Naive thymus-derived CD4-positive, alpha-beta T cell (primary cell): Measurements from ENCODE around the gene AXIN2. TPM values are rescaled to one million over a fixed set of nuclear protein-coding genes. Genes with fewer than 3 reads are reported as not detected.

ENCODE experiments used
- ATAC-seq: fragments of 150-1000 bp; cut with Tn5 transposase; 2 replicates; pipeline ENCODE4 v1.10.0; 2021; ENCODE audit warnings: mild to moderate bottlenecking, moderate library complexity
- CTCF ChIA-PET: fragments of 350-600 bp; sonication (Branson Sonifier 250); formaldehyde crosslinking; loops from one replicate; lab custom pipeline; 2021; ENCODE audit warnings: antibody characterized with exemption; lab: Charles Lee
- POLR2A ChIA-PET: fragments of 350-600 bp; sonication (Branson Sonifier 250); formaldehyde crosslinking; loops from one replicate; lab custom pipeline; 2021; ENCODE audit warnings: antibody characterized with exemption, inconsistent platforms; lab: Charles Lee
- DNase-seq, 9 donors: peaks; one replicate each; pipeline versions ENCODE4 v3.0.0 to v3.0.0-alpha.2; 2020 to 2022; ENCODE audit warnings: mixed read lengths in 1 of 9
- H3K27ac ChIP-seq: one replicate; pipeline ENCODE4 v1.7.0; 2013; ENCODE audit warnings: mild to moderate bottlenecking, low read depth, low read length, moderate library complexity
- H3K27me3 ChIP-seq, 2 donors: one replicate each; pipeline ENCODE4 v1.7.0; 2013; ENCODE audit warnings: low read length in 2 of 2, mild to moderate bottlenecking in 2 of 2, moderate library complexity in 2 of 2; ENCODE audit not compliant: control insufficient read depth in 2 of 2, insufficient read depth in 2 of 2
- H3K36me3 ChIP-seq, 3 experiments: 1 replicate in 2 of 3; 2 replicates in 1 of 3; pipeline ENCODE4 v1.7.0; 2013; ENCODE audit warnings: low read length in 3 of 3, mild to moderate bottlenecking in 3 of 3, moderate library complexity in 1 of 3; ENCODE audit not compliant: insufficient read depth in 3 of 3, control insufficient read depth in 2 of 3
- H3K4me1 ChIP-seq, 2 donors: one replicate each; pipeline ENCODE4 v1.7.0; 2013; ENCODE audit warnings: low read length in 2 of 2, mild to moderate bottlenecking in 2 of 2, moderate library complexity in 1 of 2; ENCODE audit not compliant: control insufficient read depth in 2 of 2, insufficient read depth in 2 of 2
- H3K4me3 ChIP-seq: 2 replicates; pipeline ENCODE4 v1.7.0; 2013; ENCODE audit warnings: mild to moderate bottlenecking, low read length
- H3K9me3 ChIP-seq, 3 experiments: 1 replicate in 2 of 3; 2 replicates in 1 of 3; pipeline ENCODE4 v1.7.0; 2013; ENCODE audit warnings: low read length in 3 of 3; ENCODE audit not compliant: control insufficient read depth in 2 of 3
- H3K27ac Mint-ChIP-seq, 9 donors: one replicate each; pipeline ENCODE4 v1.8.0; 2020 to 2022; ENCODE audit warnings: mixed read lengths in 9 of 9, mild to moderate bottlenecking in 8 of 9, moderate library complexity in 5 of 9, inconsistent platforms in 2 of 9
- H3K27me3 Mint-ChIP-seq, 5 donors: one replicate each; pipeline ENCODE4 v1.8.0; 2021 to 2022; ENCODE audit warnings: mixed read lengths in 5 of 5, mild to moderate bottlenecking in 1 of 5
- H3K36me3 Mint-ChIP-seq, 5 donors: one replicate each; pipeline ENCODE4 v1.8.0; 2020 to 2022; ENCODE audit warnings: mixed read lengths in 5 of 5, mild to moderate bottlenecking in 3 of 5, inconsistent platforms in 1 of 5
- H3K4me1 Mint-ChIP-seq, 7 donors: one replicate each; pipeline ENCODE4 v1.8.0; 2020 to 2022; ENCODE audit warnings: mixed read lengths in 7 of 7, mild to moderate bottlenecking in 3 of 7, inconsistent platforms in 1 of 7
- H3K4me3 Mint-ChIP-seq, 10 donors: one replicate each; pipeline ENCODE4 v1.8.0; 2020 to 2022; ENCODE audit warnings: mild to moderate bottlenecking in 10 of 10, mixed read lengths in 10 of 10, moderate library complexity in 6 of 10, inconsistent platforms in 2 of 10
- H3K9me3 Mint-ChIP-seq, 11 donors: one replicate each; pipeline ENCODE4 v1.8.0; 2020 to 2022; ENCODE audit warnings: mixed read lengths in 11 of 11, mild to moderate bottlenecking in 4 of 11, inconsistent platforms in 1 of 11, moderate library complexity in 1 of 11
- intact Hi-C, 2 donors: fragments of 100-400 bp; cut with micrococcal nuclease; formaldehyde crosslinking; loops; one replicate each; pipeline ENCODE4 v1.15.1; 2023
- polyA plus RNA-seq, 2 donors: library from polyadenylated mRNA; unstranded; fragments of 300-500 nt; fragmentation: Illumina TruSeq; gene quantifications; one replicate each; pipeline ENCODE4 v1.2.3, GENCODE V29; 2021
- total RNA-seq, 6 experiments: library from RNA in 5 of 6; stranded (reverse) in 5 of 6; gene quantifications; 1 replicate in 5 of 6; 2 replicates in 1 of 6; pipeline ENCODE4 v1.2.3 and lab custom pipeline; 2021 to 2026

Gene AXIN2
- total and polyA plus RNA-seq, 7 experiments from 2014 or later: 7.4 to 63.4 (median 21.7) TPM

GRCh38 chr17:65572186-65572580, 10.7 kb upstream of the AXIN2 start:
- Mint-ChIP-seq H3K4me1 (no peaks in the 10 kb centered on the region), H3K36me3 (no peaks in the 10 kb centered on the region), H3K4me3 (no peak overlapping the region), H3K9me3 (peaks cover 0 to 3% (median 0%) of the 10 kb centered on the region in 11 donors), H3K27ac (peak overlapping the region in 1 of 9 donors; percentile 6), H3K27me3 (peaks cover 0 to 8% (median 0%) of the 10 kb centered on the region in 5 donors)
- DNase-seq (no peak), ATAC-seq (no peak)
- Histone ChIP-seq H3K4me1 (no peaks in the 10 kb centered on the region), H3K36me3 (no peaks in the 10 kb centered on the region), H3K9me3 (no peaks in the 10 kb centered on the region), H3K27me3 (no peaks in the 10 kb centered on the region), H3K4me3 (no peak overlapping the region), H3K27ac (no peak overlapping the region)
- ChIA-PET CTCF (interaction anchor here (0.6 kb wide), 1 partner anchor 15 kb away, joined by 3 read pairs; no protein-coding TSS in a partner anchor), POLR2A (no interaction called here)
- intact Hi-C loops: no loop called here

- no peak overlapping the region for H3K27ac Mint-ChIP-seq
- Histone ChIP-seq H3K36me3 (no peaks in the 10 kb centered on the region), H3K9me3 (no peaks in the 10 kb centered on the region), H3K4me1 (no peaks in the 10 kb centered on the region), H3K27ac (no peak overlapping the region), H3K4me3 (no peak overlapping the region), H3K27me3 (no peaks in the 10 kb centered on the region)
- ChIA-PET CTCF (no interaction called here), POLR2A (no interaction called here)
- intact Hi-C loops: no loop called here
- H3K4me3 Mint-ChIP-seq: no peak overlapping the region
- H3K4me1 Mint-ChIP-seq: peaks cover 0 to 12% (median 9%) of the 10 kb centered on the region in 7 donors
- H3K36me3 Mint-ChIP-seq: no peaks in the 10 kb centered on the region
- no peaks in the 10 kb centered on the region for H3K9me3 Mint-ChIP-seq
- no peak for DNase-seq
- no peak for ATAC-seq
- peaks cover 0 to 18% (median 0%) of the 10 kb centered on the region in 5 donors for H3K27me3 Mint-ChIP-seq
Observed at GRCh38 chr17:65568918-65569317, 7.5 kb upstream of the AXIN2 start.

GRCh38 chr17:65567566-65567965, 6.1 kb upstream of the AXIN2 start:
- peak overlapping the region in 1 of 9 donors; percentile 25 for H3K27ac Mint-ChIP-seq
- Histone ChIP-seq H3K27me3 (no peaks in the 10 kb centered on the region), H3K27ac (no peak overlapping the region), H3K9me3 (no peaks in the 10 kb centered on the region), H3K4me1 (peaks cover 0 to 4% of the 10 kb centered on the region in 2 donors), H3K36me3 (no peaks in the 10 kb centered on the region), H3K4me3 (no peak overlapping the region)
- ChIA-PET CTCF (no interaction called here), POLR2A (interaction anchor here (1.1 kb wide), 1 partner anchor 9 kb away, joined by 3 read pairs; no protein-coding TSS in a partner anchor)
- no peak for DNase-seq
- intact Hi-C loops: no loop called here
- H3K27me3 Mint-ChIP-seq: peaks cover 0 to 21% (median 0%) of the 10 kb centered on the region in 5 donors
- no peaks in the 10 kb centered on the region for H3K9me3 Mint-ChIP-seq
- H3K4me3 Mint-ChIP-seq: no peak overlapping the region
- ATAC-seq: no peak
- peaks cover 1 to 25% (median 16%) of the 10 kb centered on the region in 7 donors for H3K4me1 Mint-ChIP-seq
- no peaks in the 10 kb centered on the region for H3K36me3 Mint-ChIP-seq

GRCh38 chr17:65565559-65565958, 4.1 kb upstream of the AXIN2 start:
- no peak overlapping the region for H3K4me3 ChIP-seq
- ATAC-seq: no peak

GRCh38 chr17:65564793-65565192, 3.3 kb upstream of the AXIN2 start:
- no peak overlapping the region for H3K4me3 Mint-ChIP-seq
- peaks cover 10 to 34% (median 25%) of the 10 kb centered on the region in 7 donors for H3K4me1 Mint-ChIP-seq
- Histone ChIP-seq H3K4me1 (peaks cover 4 to 5% of the 10 kb centered on the region in 2 donors), H3K9me3 (no peaks in the 10 kb centered on the region), H3K36me3 (peaks cover 0 to 6% (median 0%) of the 10 kb centered on the region in 3 experiments), H3K27me3 (no peaks in the 10 kb centered on the region), H3K4me3 (no peak overlapping the region), H3K27ac (no peak overlapping the region)
- H3K27ac Mint-ChIP-seq: peak overlapping the region in 3 of 9 donors; percentile 1 to 84 (median 50)
- DNase-seq (no peak), ATAC-seq (no peak)
- no peaks in the 10 kb centered on the region for H3K9me3 Mint-ChIP-seq
- H3K27me3 Mint-ChIP-seq: peaks cover 0 to 27% (median 0%) of the 10 kb centered on the region in 5 donors
- ChIA-PET POLR2A (no interaction called here), CTCF (no interaction called here)
- intact Hi-C loops: loop anchor here (5.0 kb wide), 2 partner anchors 507 to 738 kb away; partner anchors contain the start of genes GNA13 (in 1 of the 2) and PRKCA (in 1 of the 2)
- H3K36me3 Mint-ChIP-seq: no peaks in the 10 kb centered on the region

More at GRCh38 chr17:65565559-65565958, 4.1 kb upstream of the AXIN2 start:
- intact Hi-C loops: no loop called here
- no peaks in the 10 kb centered on the region for H3K9me3 Mint-ChIP-seq
- Histone ChIP-seq H3K27me3 (no peaks in the 10 kb centered on the region), H3K9me3 (no peaks in the 10 kb centered on the region), H3K4me1 (peaks cover 4 to 5% of the 10 kb centered on the region in 2 donors), H3K36me3 (peaks cover 0 to 3% (median 0%) of the 10 kb centered on the region in 3 experiments), H3K27ac (no peak overlapping the region)
- POLR2A ChIA-PET: no interaction called here
- no peaks in the 10 kb centered on the region for H3K36me3 Mint-ChIP-seq
- no peak overlapping the region for H3K4me3 Mint-ChIP-seq
- H3K4me1 Mint-ChIP-seq: peaks cover 10 to 34% (median 25%) of the 10 kb centered on the region in 7 donors
- CTCF ChIA-PET: no interaction called here
- no peak for DNase-seq
- H3K27me3 Mint-ChIP-seq: peaks cover 0 to 27% (median 0%) of the 10 kb centered on the region in 5 donors
- H3K27ac Mint-ChIP-seq: peak overlapping the region in 1 of 9 donors; percentile 21

GRCh38 chr17:65562206-65562531, 721 bp upstream of the AXIN2 start:
- H3K4me3 ChIP-seq: peak overlapping the region; percentile 50
- Mint-ChIP-seq H3K27me3 (peaks cover 0 to 22% (median 0%) of the 10 kb centered on the region in 5 donors), H3K27ac (peak overlapping the region; percentile 20 to 93 (median 90)), H3K4me1 (peaks cover 10 to 37% (median 31%) of the 10 kb centered on the region in 7 donors), H3K36me3 (no peaks in the 10 kb centered on the region), H3K4me3 (peak overlapping the region in 8 of 10 donors; percentile 79 to 94 (median 86)), H3K9me3 (no peaks in the 10 kb centered on the region)
- intact Hi-C loops: loop anchor here (5.0 kb wide), 2 partner anchors 505 to 740 kb away; partner anchors contain the start of genes GNA13 (in 1 of the 2) and PRKCA (in 1 of the 2)
- no peaks in the 10 kb centered on the region for H3K27me3 ChIP-seq
- H3K27ac ChIP-seq: no peak overlapping the region
- POLR2A ChIA-PET: no interaction called here
- no peak for ATAC-seq
- CTCF ChIA-PET: no interaction called here
- DNase-seq: no peak
- H3K4me1 ChIP-seq: peaks cover 14 to 19% of the 10 kb centered on the region in 2 donors
- H3K36me3 ChIP-seq: peaks cover 0 to 10% (median 0%) of the 10 kb centered on the region in 3 experiments
- no peaks in the 10 kb centered on the region for H3K9me3 ChIP-seq
